NCI-H2171 (cell line): ENCODE results near the gene SPECC1L.

Source experiments
- DNase-seq: peaks from one replicate; lab custom pipeline; 2025; lab: John Stamatoyannopoulos, UW

The SPECC1L gene

DNA sequence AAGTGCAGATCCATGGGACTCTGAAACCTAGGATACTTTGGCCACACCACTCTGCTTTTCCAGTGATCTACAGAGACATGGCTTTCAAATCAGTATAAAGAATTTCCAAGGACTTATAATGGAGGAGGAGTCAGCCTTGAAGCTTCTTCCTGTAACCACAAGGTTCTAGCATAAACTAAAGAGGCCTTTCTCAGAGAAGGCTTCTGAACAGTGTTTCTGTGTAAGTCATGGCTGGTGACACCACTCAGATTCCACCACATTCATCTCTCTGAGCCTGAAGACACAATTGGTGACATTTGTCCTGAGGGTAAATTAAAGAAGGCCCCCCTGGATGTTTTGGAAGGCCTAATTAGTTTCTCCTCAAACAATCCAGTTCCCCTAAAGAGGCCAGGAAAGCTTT, 127.8 kb downstream of the SPECC1L start:
- DNase-seq, result no peak

- no peak for DNase-seq
Measured at GRCh38 chr22:24400034-24400725, 129.5 kb downstream of the SPECC1L start.

- DNase-seq, result no peak
Measured at GRCh38 chr22:24400726-24401596, 130.3 kb downstream of the SPECC1L start.

DNA sequence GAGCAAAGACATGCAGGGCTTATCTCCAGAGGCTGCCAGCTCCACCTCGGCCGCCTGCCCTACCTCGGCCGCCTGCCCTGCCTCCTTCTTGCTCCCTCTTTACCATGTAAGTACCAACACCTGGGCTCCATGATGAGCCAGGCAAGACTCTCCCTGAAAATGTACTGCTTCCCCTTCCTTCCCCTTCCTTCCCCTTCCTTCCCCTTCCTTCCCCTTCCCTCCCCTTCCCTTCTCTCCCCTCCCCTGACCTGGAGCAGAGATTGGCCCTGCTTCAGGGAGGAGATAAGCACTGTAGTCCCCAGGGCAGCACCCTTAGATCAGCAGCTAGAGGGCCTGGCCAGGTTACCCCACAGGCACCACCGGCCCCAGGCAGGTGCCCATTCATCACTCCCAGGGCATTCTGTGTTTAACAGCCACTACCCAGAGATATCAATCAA, 131.3 kb downstream of the SPECC1L start:
- no peak for DNase-seq

DNA sequence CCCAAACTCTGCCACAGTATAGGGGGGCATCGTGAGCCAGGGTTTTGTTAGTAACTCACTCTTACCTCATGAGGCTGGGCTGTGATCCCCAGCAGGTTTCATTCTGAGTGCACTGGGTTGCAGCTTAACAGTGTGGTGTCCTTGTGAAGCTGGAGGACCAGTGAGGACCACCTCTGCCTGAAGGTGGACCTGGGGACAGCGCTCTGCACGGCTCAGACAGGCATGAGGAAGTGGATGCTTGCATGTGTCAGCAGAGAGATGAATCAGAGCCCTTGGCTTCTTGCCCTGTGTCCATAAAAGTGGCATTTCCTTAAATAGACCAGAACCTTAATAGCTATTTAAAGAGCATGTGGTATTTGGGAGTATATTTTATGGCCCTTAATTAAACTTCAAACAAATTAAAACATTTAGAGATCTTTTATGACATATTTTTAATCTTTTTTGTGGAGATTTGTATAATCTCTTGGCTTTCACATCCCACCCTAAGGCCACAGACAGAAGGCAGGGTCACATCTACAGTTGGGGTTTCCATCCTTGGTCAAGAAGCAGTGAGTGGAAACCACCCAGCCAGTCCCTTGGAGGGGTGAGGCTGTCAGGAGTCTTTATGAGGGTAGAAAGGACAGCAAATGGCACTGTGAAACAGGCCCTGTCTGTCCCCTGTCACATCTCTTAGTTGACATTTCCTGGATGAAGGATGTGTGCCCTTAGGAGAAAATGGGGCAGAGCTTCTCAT, 132.0 kb downstream of the SPECC1L start:
- no peak for DNase-seq

DNA sequence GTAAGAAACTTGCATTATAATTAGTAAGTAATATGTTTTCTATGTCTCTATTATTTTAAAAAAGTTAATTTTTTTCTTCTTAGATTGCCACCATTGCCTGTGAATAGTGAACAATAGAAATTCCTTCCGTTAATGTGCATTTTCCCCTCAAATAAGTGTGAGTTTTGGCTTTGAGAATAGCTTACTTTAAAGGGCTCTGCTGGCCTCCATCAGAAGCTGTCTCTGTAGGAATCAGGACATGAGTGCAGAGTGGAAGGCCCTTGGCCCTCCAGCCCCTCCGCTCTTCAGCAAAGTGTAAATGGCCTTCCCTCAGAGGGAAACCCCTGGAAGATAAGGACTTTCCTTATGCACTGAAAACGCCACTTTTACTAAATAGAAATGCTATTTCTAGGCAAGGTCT, 132.7 kb downstream of the SPECC1L start:
- no peak for DNase-seq

GRCh38 chr22:24404561-24405275, 134.1 kb downstream of the SPECC1L start:
- DNase-seq, result no peak

GRCh38 chr22:24405631-24406321, 135.1 kb downstream of the SPECC1L start:
- DNase-seq, result no peak

DNA sequence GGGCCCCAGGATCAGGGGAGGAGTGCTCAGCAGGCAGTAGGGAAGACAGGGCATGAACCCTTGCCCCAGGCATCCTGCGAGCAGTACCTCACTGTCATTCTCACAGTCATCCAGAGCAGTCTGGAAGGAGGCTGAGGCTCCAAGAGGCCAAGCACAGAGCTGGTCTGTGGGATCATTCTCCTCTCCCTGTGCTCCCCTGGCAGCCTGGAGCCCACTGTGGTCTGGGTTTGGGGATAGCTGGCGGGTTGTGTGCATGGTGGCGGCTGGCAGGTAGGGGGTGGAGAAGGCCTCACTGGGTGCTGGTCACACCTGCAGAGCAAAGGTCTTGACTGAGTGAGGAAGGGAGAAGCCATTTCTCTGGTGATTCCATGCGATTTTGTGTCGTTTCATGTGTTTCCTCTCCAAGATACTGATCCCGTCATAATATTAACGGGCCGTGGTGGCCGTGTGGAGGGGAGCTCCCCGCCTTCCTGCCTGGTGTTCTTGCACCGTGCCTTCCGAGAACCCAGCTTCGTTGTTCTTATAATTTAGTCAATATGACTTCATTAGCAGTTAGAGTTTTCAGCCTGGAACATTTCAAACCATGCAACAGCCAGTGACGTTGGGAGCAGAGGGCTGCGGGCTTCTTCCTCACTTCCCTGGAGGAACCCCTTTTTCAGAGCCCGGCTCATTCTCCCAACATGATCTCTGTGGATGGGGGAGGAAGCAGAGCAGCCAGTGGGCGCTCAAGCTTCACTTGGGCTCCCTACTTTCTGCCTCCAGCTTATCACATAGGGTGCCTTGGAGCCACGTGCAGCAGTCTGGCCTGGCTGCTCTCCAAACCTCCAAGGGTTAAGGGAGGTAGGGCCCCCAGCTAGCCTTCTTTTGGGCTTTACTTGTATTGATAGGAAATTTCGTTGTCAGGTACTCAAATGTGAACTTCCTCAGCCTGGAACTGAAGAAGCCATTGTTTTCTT, 136.0 kb downstream of the SPECC1L start:
- no peak for DNase-seq

DNA sequence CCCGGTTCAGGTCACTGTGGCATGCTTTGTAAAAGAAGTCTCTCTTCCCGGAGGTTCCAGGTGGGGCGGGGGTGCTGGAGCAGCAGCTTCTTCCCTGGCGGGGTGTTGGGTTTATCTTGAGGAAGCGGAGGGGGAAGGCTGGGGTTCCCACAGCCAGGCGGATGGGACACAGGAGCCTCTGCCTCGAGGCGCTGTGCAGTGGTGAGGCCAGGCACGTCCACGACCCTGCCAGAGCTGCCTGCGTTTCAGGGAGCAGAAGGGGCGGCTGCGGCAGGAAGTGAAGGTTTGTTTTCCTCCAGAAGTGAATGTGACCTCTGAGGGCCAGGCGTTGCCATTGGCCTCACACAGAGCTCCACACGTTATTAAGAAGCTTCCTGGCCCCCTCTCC, 136.6 kb downstream of the SPECC1L start:
- DNase-seq, result no peak

DNA sequence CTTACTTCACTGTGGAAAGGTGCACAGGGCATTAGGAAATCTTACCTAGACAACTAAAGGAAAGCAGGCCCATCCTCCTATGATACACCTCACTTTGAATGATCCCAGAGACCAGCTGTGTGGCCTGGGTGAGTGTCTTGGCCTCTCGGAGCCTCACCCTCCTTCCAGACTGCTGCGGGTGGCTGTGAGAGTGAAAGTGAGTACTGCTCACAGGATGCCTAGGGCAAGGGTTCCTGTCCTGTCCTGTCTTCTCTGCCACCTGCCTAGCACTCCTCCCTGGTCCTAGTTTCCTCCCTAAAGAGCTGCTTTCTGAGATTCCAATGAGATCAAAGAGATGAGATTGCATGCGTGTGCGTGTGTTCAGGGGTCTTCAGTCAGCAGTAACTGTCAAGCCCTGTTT, 137.3 kb downstream of the SPECC1L start:
- DNase-seq, result no peak

DNA sequence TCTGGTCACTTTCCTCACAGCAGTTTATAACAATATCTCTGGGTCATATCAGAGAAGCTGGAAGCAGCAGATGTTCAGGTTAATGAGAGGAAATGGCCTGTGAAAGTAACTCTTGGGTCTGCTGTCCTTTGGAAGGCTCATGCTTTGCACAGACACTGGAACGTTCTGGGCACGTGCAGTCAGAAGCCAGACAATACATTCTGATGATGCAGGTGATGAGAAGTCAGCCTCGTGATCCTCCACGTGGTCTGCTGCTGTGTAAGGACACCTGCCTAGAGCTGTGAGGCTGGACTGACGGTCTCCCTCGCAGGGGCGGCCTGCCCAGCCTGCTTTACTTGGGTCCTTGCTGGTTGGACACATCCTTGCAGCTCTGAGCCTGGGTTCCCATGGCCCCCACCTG, 138.0 kb downstream of the SPECC1L start:
- DNase-seq, result no peak

DNA sequence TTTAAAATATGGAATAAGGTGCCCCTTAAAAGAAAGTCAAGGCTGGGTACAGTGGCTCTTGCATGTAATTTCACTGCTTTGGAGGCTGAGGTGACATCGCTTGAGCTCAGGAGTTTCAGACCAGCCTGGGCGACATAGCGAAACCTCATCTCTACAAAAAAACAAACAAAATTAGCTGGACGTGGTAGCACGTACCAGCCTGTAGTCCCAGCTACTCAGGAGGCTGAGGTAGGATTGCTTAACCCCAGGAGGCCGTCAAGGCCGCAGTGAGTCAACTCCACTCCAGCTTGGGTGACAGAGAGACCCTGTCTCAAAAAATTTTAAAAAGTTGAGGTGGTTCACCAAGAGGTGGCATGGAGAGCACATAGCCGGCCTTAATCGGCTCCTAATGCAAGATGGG, 139.1 kb downstream of the SPECC1L start:
- no peak for DNase-seq

- no peak for DNase-seq
Measured at GRCh38 chr22:24410110-24410856, 139.7 kb downstream of the SPECC1L start.

DNA sequence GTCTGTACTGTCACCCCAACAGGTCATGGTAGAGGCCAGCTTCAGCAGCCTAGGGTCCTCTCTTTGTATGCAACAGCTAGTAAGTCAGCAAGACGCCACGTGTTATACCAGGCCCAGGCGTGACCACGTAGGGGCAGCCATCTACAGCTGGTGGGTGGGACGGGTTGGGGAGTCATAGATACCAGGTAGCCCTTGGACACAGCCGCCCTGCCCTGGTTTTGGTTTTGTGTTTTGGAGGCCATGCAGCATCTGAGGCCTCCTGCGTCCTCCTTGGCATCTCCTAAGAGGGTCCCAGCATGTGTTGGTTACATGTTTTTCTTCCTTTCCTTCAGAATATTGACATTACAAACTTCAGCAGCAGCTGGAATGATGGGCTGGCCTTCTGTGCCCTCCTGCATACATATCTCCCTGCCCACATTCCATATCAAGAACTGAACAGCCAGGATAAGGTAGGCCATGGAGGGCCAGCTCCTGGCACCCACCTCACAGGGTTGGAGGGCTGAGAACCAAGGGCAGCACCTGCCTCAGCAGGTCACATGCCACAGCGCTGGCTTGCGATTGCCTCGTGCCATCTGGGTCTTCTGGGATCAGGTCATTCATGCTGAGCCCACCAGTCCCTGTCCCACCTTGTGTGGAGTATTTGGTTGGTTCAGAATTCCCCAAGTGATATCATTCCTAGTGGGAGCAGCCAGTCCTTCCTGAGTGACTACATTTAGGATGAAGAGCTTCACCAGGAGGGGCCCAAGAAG, 140.8 kb downstream of the SPECC1L start:
- DNase-seq, result no peak

DNA sequence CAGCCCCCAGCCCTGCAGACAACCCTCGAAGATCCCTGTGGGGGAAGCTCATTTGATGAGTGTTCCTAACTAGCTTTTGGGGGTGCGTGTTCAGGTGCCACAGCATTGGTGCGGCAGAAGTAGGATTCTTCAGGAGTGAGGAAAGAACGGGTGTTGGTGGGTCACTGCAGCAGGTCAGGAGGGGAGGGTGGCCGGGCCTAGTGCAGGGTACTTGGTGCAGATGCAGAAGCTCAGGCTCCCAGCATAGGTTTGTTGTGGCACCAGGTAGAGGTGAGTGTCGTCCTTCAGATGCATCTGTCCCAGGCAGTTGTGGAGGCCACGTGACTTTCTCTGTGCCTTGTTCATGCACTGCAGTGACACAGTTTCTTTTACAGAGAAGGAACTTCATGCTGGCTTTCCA, 141.6 kb downstream of the SPECC1L start:
- no peak for DNase-seq

GRCh38 chr22:24413271-24413670, 142.6 kb downstream of the SPECC1L start:
- DNase-seq, result no peak

DNA sequence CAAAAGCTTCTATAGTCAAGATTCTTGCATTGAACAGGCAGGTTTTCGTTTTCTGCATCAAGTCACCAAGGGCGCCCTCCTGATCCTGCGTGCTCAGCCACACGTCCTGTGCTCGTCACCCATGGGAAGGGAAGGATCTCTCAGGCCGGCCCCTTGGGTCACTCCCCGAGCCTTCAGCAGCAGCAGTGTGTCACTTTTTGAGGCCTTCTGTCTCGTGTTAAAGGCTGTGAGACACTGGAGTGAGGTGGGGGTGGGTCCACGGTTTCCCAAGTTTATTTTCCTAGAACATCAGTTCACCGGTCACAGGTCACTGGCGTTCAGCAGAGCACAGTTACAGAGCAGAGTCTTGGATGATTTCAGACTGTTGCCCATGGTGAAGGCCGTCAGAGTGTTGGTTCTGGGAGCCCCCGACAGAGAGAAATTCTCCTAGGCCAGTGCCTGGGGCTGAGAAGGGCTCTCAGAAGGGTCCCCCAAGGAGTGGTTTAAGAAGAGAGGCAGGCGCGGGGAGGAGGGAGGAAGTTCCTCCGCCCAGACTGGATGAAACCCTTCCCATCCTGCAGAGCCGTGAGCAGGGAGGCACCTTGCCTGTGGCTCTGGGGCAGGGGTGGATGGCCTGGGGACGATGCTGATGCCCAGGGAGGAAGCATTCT, 143.2 kb downstream of the SPECC1L start:
- no peak for DNase-seq
